Right lobe of liver (tissue), 6 donors: Measurements from ENCODE around the gene FAIM2. TPM values are rescaled to one million over a fixed set of nuclear protein-coding genes. Genes with fewer than 3 reads are reported as not detected.
"Not testable (repeated sequence)": the region's sequence is repeated elsewhere in the genome, so short reads cannot be mapped to it uniquely, and the experiment has no call there.

Source experiments
- ATAC-seq, 4 donors: fragments of 200-7000 bp; cut with Tn5 transposase; one replicate each; pipeline ENCODE4 v1.9.1; 2020; ENCODE audit warnings: mild to moderate bottlenecking in 4 of 4, moderate library complexity in 4 of 4
- DNase-seq, 3 donors: peaks; one replicate each; pipeline ENCODE4 v3.0.0-alpha.2; 2020
- H3K27ac ChIP-seq, 3 donors: fragments of 200-600 bp; one replicate each; pipeline ENCODE4 v1.8.0; 2022
- H3K27me3 ChIP-seq, 2 donors: fragments of 200-600 bp; one replicate each; pipeline ENCODE4 v1.8.0; 2022
- H3K36me3 ChIP-seq, 4 donors: fragments of 200-600 bp; sonication (generic) in 1 of 4; one replicate each; pipeline versions ENCODE4 v1.5.1 to v1.8.0; 2017 to 2022; ENCODE audit warnings: control low read depth in 1 of 4
- H3K4me1 ChIP-seq, 4 donors: fragments of 200-600 bp; sonication (generic) in 1 of 4; one replicate each; pipeline versions ENCODE4 v1.5.1 to v1.8.0; 2017 to 2022; ENCODE audit warnings: control low read depth in 1 of 4
- H3K4me3 ChIP-seq, 3 donors: fragments of 200-600 bp; one replicate each; pipeline ENCODE4 v1.8.0; 2022
- H3K9me3 ChIP-seq, 4 donors: fragments of 200-600 bp; sonication (generic) in 1 of 4; one replicate each; pipeline versions ENCODE4 v1.5.1 to v1.8.0; 2017 to 2022; ENCODE audit warnings: control low read depth in 1 of 4
- POLR2A ChIP-seq: fragments of 450-650 bp; IDR thresholded peaks from one replicate; pipeline ENCODE4 v1.6.1; 2017; ENCODE audit warnings: antibody characterized with exemption, mild to moderate bottlenecking
- WGBS: methylation state at CpG from one replicate; pipeline ENCODE4 v1.1.6; 2018; ENCODE audit warnings: low coverage, low lambda C conversion rate; ENCODE audit not compliant: insufficient coverage; ENCODE audit errors: missing lambda C conversion rate; 5-methylcytosine and 5-hydroxymethylcytosine counted together
- intact Hi-C, 2 donors: fragments of 100-400 bp; cut with DNase I; formaldehyde crosslinking; loops; one replicate each; pipeline versions ENCODE4 v1.11.2 to v1.14.1; 2022
- total RNA-seq, 6 experiments: library from RNA; depleted of rRNA in 2 of 6; stranded (reverse); fragments of >200 nt in 2 of 6; fragmentation: NEBNext Ultra II Directional in 3 of 6; extraction: Animal tissue kit (Norgen Biotek cat#: 25700) in 3 of 6; gene quantifications; one replicate each; pipeline versions ENCODE4 v1.1.0 to v1.2.4, GENCODE V29; 2016 to 2023
- TF ChIP-seq, protein P1 (sequence below), 4 donors: fragments of 200-600 bp in 3 of 4; fragments of 450-650 bp in 1 of 4; IDR thresholded peaks; one replicate each; pipeline versions ENCODE4 v1.5.1 to v1.8.0; 2016 to 2022; ENCODE audit warnings: antibody characterized with exemption in 4 of 4, mild to moderate bottlenecking in 2 of 4
- donor health status: DM: no; HTN: yes; CAD: no.
- donor health status: DM: no; HTN: no; CAD: no.
- donor health status: DM: no; HTN: no; CAD: no.
- donor health status: DM: no; HTN: yes; CAD: no.
- donor health status: DM: no; HTN: yes; CAD: no.

The FAIM2 gene
- total RNA-seq, 6 experiments from 2014 or later, result 0.16 TPM; not detected in 5

- DNase-seq (no peak), ATAC-seq (no peak)
- no peaks in the 10 kb centered on the region for H3K4me1 ChIP-seq
- no peaks in the 10 kb centered on the region for H3K27me3 ChIP-seq
- WGBS, result 56% methylated on average over 7 of the region's 13 CpGs
- TF ChIP-seq, protein P1, sequence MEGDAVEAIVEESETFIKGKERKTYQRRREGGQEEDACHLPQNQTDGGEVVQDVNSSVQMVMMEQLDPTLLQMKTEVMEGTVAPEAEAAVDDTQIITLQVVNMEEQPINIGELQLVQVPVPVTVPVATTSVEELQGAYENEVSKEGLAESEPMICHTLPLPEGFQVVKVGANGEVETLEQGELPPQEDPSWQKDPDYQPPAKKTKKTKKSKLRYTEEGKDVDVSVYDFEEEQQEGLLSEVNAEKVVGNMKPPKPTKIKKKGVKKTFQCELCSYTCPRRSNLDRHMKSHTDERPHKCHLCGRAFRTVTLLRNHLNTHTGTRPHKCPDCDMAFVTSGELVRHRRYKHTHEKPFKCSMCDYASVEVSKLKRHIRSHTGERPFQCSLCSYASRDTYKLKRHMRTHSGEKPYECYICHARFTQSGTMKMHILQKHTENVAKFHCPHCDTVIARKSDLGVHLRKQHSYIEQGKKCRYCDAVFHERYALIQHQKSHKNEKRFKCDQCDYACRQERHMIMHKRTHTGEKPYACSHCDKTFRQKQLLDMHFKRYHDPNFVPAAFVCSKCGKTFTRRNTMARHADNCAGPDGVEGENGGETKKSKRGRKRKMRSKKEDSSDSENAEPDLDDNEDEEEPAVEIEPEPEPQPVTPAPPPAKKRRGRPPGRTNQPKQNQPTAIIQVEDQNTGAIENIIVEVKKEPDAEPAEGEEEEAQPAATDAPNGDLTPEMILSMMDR (IDR thresholded peaks at IDR 0.05), result no peak
- TF ChIP-seq POLR2A, result no peak
- H3K36me3 ChIP-seq, result no peaks in the 10 kb centered on the region
- no peaks in the 10 kb centered on the region for H3K9me3 ChIP-seq
- H3K4me3 ChIP-seq, result no peak overlapping the region
- no peak overlapping the region for H3K27ac ChIP-seq
- intact Hi-C loops, result no loop called here
Measured at GRCh38 chr12:49865109-49865781, 38.5 kb downstream of the FAIM2 start.

DNA sequence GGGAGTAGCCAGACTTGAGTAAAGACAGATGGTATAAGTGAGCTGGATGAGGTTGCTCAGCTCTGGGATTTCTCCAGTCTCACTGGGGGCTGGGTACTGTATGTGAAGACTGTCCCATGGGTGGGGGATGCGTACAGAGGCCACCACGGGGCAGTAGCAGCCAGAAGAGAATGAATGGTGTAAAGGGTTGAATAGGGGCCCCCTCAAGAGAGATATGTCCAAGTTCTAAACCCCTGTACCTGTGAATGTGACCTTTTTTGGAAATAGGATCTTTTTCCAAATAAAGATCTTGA lies 39.0 kb downstream of the FAIM2 start:
- H3K27me3 ChIP-seq, result no peaks in the 10 kb centered on the region
- WGBS, result 29% methylated on average over 1 of the region's 2 CpGs
- no peaks in the 10 kb centered on the region for H3K4me1 ChIP-seq
- no peak for DNase-seq
- H3K9me3 ChIP-seq, result no peaks in the 10 kb centered on the region
- intact Hi-C loops, result no loop called here
- ATAC-seq, result no peak
- H3K36me3 ChIP-seq, result no peaks in the 10 kb centered on the region
- no peak overlapping the region for H3K4me3 ChIP-seq
- H3K27ac ChIP-seq, result no peak overlapping the region
- TF ChIP-seq, protein P1 (IDR thresholded peaks at IDR 0.05), result no peak
- no peak for TF ChIP-seq POLR2A

GRCh38 chr12:49863946-49864797 lies 39.5 kb downstream of the FAIM2 start:
- intact Hi-C loops, result no loop called here
- DNase-seq, result no peak
- H3K27ac ChIP-seq, result no peak overlapping the region
- no peak for ATAC-seq
- no peak overlapping the region for H3K4me3 ChIP-seq
- H3K9me3 ChIP-seq, result no peaks in the 10 kb centered on the region
- no peaks in the 10 kb centered on the region for H3K4me1 ChIP-seq
- TF ChIP-seq, protein P1 (IDR thresholded peaks at IDR 0.05), result no peak
- no peak for TF ChIP-seq POLR2A
- 75% methylated on average over 16 of the region's 17 CpGs for WGBS
- no peaks in the 10 kb centered on the region for H3K36me3 ChIP-seq
- H3K27me3 ChIP-seq, result no peaks in the 10 kb centered on the region

- WGBS, result no CpG with 5 or more reads among the region's 31 CpGs
- H3K9me3 ChIP-seq, H3K27me3 ChIP-seq, H3K4me1 ChIP-seq, intact Hi-C loops, H3K36me3 ChIP-seq, H3K27ac ChIP-seq, ATAC-seq, H3K4me3 ChIP-seq, DNase-seq: not testable (repeated sequence)
Measured at GRCh38 chr12:49860921-49861320, 42.8 kb downstream of the FAIM2 start.

GRCh38 chr12:49855890-49856289 lies 47.8 kb downstream of the FAIM2 start:
- DNase-seq, intact Hi-C loops: not testable (repeated sequence)
- WGBS, result 81% methylated on average over 4 of the region's 4 CpGs

More at GRCh38 chr12:49855890-49856289, 47.8 kb downstream of the FAIM2 start:
- H3K27ac ChIP-seq, H3K27me3 ChIP-seq, ATAC-seq, H3K4me3 ChIP-seq, H3K9me3 ChIP-seq, H3K36me3 ChIP-seq, H3K4me1 ChIP-seq: not testable (repeated sequence)
